SK-N-SH treated with all-trans-retinoic acid at 6 μM for 48 hours (cell line): ENCODE results near the gene PROKR1.

ENCODE experiments used
- ATAC-seq: fragments of 200-7000 bp; cut with Tn5 transposase; 3 replicates; pipeline ENCODE4 v1.9.1; 2020; ENCODE audit warnings: mild to moderate bottlenecking, moderate library complexity
- CSDC2 ChIP-seq: fragments of 250-450 bp; sonication (Bioruptor Pico); IDR thresholded peaks from 2 replicates; pipeline ENCODE4 v1.5.0; 2020; ENCODE audit warnings: mild to moderate bottlenecking, moderate library complexity
- CSRNP3 ChIP-seq: fragments of 250-450 bp; sonication (Bioruptor Pico); IDR thresholded peaks from 2 replicates; pipeline ENCODE4 v1.5.1; 2021; ENCODE audit warnings: mild to moderate bottlenecking, moderate library complexity
- GLIS3 ChIP-seq: fragments of 250-450 bp; sonication (Bioruptor Pico); IDR thresholded peaks from 2 replicates; pipeline ENCODE4 v1.5.0; 2020; ENCODE audit warnings: mild to moderate bottlenecking, moderate library complexity
- ISL1 ChIP-seq: fragments of 250-450 bp; sonication (Bioruptor Pico); IDR thresholded peaks from 2 replicates; pipeline ENCODE4 v2.1.2; 2022; ENCODE audit warnings: mild to moderate bottlenecking, moderate library complexity
- OSR1 ChIP-seq: fragments of 250-450 bp; sonication (Bioruptor Pico); IDR thresholded peaks from 2 replicates; pipeline ENCODE4 v1.8.0; 2022; ENCODE audit warnings: moderate library complexity, mild to moderate bottlenecking, inconsistent platforms
- PPARA ChIP-seq: fragments of 250-450 bp; sonication (Bioruptor Pico); IDR thresholded peaks from 2 replicates; pipeline ENCODE4 v1.5.0; 2020; ENCODE audit warnings: mild to moderate bottlenecking, borderline replicate concordance
- RARB ChIP-seq: fragments of 250-450 bp; sonication (Bioruptor Pico); IDR thresholded peaks from 2 replicates; pipeline ENCODE4 v1.8.0; 2021; ENCODE audit warnings: mild to moderate bottlenecking, moderate library complexity
- SNAI2 ChIP-seq: fragments of 250-450 bp; sonication (Bioruptor Pico); IDR thresholded peaks from 2 replicates; pipeline ENCODE4 v1.5.0; 2020; ENCODE audit warnings: mild to moderate bottlenecking, moderate library complexity
- TCF4 ChIP-seq: fragments of 250-450 bp; sonication (Bioruptor Pico); IDR thresholded peaks from 2 replicates; pipeline ENCODE4 v1.8.0; 2021; ENCODE audit warnings: mild to moderate bottlenecking, moderate library complexity, borderline replicate concordance
- ZC3H10 ChIP-seq: fragments of 250-450 bp; sonication (Bioruptor Pico); IDR thresholded peaks from 2 replicates; pipeline ENCODE4 v1.5.1; 2021; ENCODE audit warnings: mild to moderate bottlenecking, moderate library complexity
- ZFP3 ChIP-seq: fragments of 250-450 bp; sonication (Bioruptor Pico); IDR thresholded peaks from 2 replicates; pipeline ENCODE4 v1.5.0; 2020; ENCODE audit warnings: mild to moderate bottlenecking, moderate library complexity
- ZNF70 ChIP-seq: fragments of 450-650 bp; formaldehyde crosslinking; IDR thresholded peaks from 2 replicates; pipeline ENCODE4 v1.5.0; 2020; ENCODE audit warnings: mild to moderate bottlenecking, moderate library complexity
- ZNF8 ChIP-seq: fragments of 450-650 bp; formaldehyde crosslinking; IDR thresholded peaks from 2 replicates; pipeline ENCODE4 v1.5.0; 2020; ENCODE audit warnings: mild to moderate bottlenecking, moderate library complexity

PROKR1 gene

GRCh38 chr2:68700560-68700959 is 57.2 kb downstream of the PROKR1 start:
- TF ChIP-seq RARB (CRISPR knock-in tag) (no peak), ZNF70 (CRISPR knock-in tag) (no peak), GLIS3 (no peak), ZC3H10 (CRISPR knock-in tag) (no peak), SNAI2 (CRISPR knock-in tag) (no peak), CSDC2 (CRISPR knock-in tag) (no peak), OSR1 (CRISPR knock-in tag) (no peak), TCF4 (CRISPR knock-in tag) (no peak)
- ATAC-seq = no peak

GRCh38 chr2:68706637-68707036 is 63.3 kb downstream of the PROKR1 start:
- TF ChIP-seq CSDC2 (CRISPR knock-in tag) (no peak), ZC3H10 (CRISPR knock-in tag) (no peak), CSRNP3 (no peak), RARB (CRISPR knock-in tag) (no peak), ZFP3 (no peak), PPARA (CRISPR knock-in tag) (no peak), TCF4 (CRISPR knock-in tag) (no peak), ZNF8 (CRISPR knock-in tag) (no peak), ISL1 (CRISPR knock-in tag) (no peak)
- TF ChIP-seq, all 23 proteins: peak for 0
- no peak for ATAC-seq
